Measurements from ENCODE around the gene TVP23A.

Gene TVP23A

GRCh38 chr16:10849736-10850477 lies 31.3 kb upstream of the TVP23A start:
- no peak overlapping the region for H3K4me3 ChIP-seq (replicated peaks; ENCODE audit: low read depth, low read length)
- DNase-seq (ENCODE audit: low read depth), result no peak
- TF ChIP-seq, protein P1, sequence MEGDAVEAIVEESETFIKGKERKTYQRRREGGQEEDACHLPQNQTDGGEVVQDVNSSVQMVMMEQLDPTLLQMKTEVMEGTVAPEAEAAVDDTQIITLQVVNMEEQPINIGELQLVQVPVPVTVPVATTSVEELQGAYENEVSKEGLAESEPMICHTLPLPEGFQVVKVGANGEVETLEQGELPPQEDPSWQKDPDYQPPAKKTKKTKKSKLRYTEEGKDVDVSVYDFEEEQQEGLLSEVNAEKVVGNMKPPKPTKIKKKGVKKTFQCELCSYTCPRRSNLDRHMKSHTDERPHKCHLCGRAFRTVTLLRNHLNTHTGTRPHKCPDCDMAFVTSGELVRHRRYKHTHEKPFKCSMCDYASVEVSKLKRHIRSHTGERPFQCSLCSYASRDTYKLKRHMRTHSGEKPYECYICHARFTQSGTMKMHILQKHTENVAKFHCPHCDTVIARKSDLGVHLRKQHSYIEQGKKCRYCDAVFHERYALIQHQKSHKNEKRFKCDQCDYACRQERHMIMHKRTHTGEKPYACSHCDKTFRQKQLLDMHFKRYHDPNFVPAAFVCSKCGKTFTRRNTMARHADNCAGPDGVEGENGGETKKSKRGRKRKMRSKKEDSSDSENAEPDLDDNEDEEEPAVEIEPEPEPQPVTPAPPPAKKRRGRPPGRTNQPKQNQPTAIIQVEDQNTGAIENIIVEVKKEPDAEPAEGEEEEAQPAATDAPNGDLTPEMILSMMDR (IDR thresholded peaks at IDR 0.05; ENCODE audit: low read length, missing control alignments), result no peak

DNA sequence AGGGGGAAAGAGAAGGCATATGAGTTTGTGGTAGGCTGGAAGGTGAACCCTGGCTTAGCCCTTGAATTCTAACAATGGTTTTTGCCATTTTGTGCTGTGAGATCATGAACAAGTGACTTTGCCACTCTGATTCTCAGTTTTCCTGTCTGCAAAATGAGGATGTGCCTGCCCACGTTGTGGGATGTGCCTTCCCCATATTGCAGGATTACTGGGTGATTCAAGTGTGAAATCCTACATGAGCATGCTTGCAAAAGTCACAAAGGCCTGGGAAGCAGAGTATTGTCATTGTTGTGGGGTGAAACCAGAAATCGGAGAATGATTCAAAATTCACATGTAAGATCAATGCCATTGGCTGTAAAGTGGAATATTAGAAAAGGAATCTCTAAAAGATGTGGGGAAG lies 28.6 kb upstream of the TVP23A start:
- TF ChIP-seq, protein P1 (IDR thresholded peaks at IDR 0.05; ENCODE audit: low read length, missing control alignments), result no peak
- no peak overlapping the region for H3K4me3 ChIP-seq (replicated peaks; ENCODE audit: low read depth, low read length)
- DNase-seq (ENCODE audit: low read depth), result no peak

DNA sequence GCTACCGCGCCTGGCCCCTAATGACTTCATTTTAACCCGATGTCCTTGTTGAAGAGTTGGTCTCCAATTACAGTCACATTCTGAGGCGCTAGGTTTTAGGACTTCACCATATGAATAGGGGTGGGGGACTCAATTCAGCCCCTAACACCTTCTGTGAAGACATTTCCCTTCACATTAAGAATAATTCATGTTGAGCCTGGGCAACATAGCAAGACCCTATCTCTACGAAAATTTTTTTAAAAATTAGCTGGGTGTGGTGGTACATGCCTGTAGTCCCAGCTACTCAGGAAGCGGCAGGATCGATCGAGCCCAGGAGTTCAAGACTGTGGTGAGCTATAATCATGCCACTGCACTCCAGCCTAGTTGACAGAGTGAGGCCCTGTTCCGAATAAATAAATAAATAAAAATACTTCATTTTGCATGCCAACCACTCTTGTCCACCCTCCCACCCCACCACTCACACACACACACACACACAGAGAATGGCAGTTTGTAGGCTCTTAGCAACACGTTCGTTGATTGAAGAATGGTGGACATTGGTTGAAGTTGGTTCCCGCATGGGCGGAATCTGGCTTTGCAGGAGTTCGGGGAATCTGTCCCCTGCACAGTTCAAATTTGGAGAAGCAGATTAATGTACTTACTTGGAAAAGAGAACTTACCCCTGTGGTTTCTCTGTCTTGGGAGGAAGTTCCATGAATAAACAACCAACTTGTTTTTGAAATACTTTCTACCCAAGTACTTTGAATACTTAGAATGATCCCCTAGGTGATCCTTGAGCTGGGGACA lies 27.8 kb upstream of the TVP23A start:
- no peak overlapping the region for H3K4me3 ChIP-seq (replicated peaks; ENCODE audit: low read depth, low read length)
- TF ChIP-seq, protein P1 (IDR thresholded peaks at IDR 0.05; ENCODE audit: low read length, missing control alignments), result no peak
- DNase-seq (ENCODE audit: low read depth), result no peak

- no peak overlapping the region for H3K4me3 ChIP-seq (replicated peaks; ENCODE audit: low read depth, low read length)
- no peak for DNase-seq (ENCODE audit: low read depth)
- TF ChIP-seq, protein P1 (IDR thresholded peaks at IDR 0.05; ENCODE audit: low read length, missing control alignments), result no peak
Measured at GRCh38 chr16:10840703-10841102, 22.1 kb upstream of the TVP23A start.

DNA sequence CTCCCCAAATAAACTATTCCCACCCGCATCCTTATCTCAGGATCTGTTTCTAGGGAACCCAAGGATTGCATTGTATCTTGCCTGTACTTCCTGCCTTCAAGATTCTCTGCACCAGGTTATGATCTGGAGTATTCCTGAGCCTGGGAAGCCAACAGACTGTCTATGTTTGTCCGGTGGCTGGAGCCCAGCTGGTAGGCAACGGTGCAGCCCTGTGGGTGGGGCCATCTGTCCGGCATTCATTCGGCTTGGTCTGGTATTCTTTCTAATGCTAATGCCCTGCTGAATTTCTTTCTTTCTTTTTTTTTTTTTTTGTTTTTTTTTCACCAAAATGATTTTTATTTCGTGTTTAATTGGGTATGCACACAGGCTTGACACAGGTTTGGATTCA lies 20.7 kb upstream of the TVP23A start:
- TF ChIP-seq, protein P1 (IDR thresholded peaks at IDR 0.05; ENCODE audit: low read length, missing control alignments), result no peak
- DNase-seq (ENCODE audit: low read depth), result no peak
- H3K4me3 ChIP-seq (replicated peaks; ENCODE audit: low read depth, low read length), result no peak overlapping the region

DNA sequence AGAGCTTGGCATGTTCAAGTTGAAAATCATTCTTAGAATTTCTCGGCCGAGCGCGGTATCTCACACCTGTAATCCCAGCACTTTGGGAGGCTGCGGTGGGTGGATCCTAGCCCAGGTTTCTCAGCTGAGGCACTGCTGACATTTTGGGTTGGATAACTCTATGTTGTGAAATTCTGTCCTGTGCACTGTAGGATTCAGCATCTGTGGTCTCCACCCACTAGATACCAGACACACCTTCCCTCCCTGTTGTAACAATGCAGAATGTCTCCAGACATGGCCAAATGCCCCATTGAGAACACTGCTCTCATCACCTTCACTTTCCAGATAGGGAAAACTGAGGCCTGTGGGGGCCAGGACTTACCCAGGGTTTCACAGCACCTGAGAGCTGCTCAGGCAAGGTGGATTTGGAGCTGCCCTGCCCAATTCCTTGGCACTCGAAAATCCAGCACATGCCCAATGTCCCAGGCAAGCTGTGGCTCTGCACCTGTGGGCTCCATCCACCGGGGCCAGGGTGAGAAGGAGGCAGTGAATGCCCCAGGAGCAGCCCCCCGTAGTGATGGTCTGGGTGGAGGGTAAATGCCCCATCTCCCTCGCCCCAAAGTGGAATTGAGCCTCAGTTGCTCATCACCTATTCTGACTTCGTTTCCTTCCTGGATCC lies 20.2 kb upstream of the TVP23A start:
- TF ChIP-seq, protein P1 (IDR thresholded peaks at IDR 0.05; ENCODE audit: low read length, missing control alignments), result no peak
- DNase-seq (ENCODE audit: low read depth), result no peak
- H3K4me3 ChIP-seq (replicated peaks; ENCODE audit: low read depth, low read length), result no peak overlapping the region

Data from fibroblast of pulmonary artery (primary cell).